Stimulated activated CD4-positive, alpha-beta T cell treated with anti-CD3 and anti-CD28 coated beads, Interleukin-15, amount 100 ng/mL, for 24 hours (primary cell): ENCODE results near the gene MAPK13.
"Not testable (repeated sequence)": the region's sequence is repeated elsewhere in the genome, so short reads cannot be mapped to it uniquely, and the experiment has no call there.

Source experiments
- DNase-seq: peaks from one replicate; pipeline ENCODE4 v3.0.0-alpha.2; 2020

Gene MAPK13

DNA sequence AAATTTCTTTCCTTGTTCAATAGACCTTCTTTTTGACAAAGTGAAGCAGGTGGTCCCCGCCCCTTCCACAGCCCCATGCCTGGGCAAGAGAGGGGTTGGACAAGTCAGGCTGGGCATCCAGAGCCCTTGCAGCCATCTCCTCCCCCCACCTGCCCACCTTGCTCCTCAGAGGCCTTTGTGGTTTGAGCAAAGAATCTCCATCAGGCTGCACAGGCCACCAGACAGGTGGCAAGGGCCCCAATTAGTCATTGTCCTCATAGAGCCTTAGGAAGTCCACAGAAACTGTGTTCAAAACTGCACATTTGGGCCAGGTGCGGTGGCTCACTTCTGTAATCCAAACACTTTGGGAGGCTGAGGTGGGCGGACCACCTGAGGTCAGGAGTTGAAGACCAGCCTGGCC is 1.5 kb upstream of the MAPK13 start:
- no peak for DNase-seq

DNA sequence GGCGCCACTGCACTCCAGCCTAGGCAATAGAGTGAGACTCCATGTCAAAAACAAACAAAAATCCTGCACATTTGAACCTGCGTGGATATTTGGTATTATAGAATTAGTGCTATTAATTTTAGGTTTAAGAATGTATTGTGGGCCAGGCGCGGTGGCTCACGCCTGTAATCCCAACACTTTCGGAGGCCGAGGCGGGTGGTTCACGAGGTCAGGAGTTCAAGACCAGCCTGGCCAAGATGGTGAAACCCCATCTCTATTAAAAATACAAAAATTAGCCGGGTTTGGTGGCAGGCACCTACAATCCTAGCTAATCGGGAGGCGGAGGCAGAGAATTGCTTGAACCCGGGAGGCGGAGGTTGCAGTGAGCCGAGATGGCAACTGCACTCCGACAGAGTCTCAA is 979 bp upstream of the MAPK13 start:
- DNase-seq = not testable (repeated sequence)

DNA sequence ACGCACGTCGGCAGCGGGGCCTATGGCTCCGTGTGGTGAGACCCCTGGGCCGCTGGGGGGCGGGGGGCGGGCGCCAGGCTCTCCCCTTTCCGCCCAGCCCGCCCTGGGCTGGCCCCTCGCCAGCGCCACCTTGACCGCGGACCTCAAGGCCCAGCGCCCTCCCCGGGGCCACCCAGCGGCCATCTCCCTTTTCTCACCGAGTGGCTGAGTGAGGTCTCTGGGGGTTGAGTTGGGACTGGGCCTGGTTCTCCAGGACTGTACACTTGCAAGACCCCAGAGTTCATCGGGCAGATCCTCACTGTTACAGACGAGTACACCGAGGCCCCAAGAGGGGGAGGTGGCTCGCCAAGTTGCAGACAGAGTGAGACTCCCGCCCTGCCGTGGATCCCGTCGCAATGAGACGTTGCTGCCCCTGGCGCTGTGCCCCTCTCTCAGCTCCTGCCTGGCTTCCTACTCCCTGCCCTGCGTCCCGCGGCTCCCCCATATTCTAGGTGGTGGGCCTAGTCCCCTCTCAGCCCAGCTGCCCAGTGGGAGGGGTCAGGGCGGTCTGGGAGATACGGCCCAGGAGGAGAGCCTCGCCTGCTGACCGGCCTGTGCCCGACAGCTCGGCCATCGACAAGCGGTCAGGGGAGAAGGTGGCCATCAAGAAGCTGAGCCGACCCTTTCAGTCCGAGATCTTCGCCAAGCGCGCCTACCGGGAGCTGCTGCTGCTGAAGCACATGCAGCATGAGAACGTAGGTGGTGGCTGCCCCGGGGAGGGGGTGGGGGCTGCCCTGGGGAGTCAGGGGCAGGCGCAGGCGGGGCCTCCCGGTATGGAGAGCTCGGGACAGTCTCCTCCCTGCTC is 576 bp downstream of the MAPK13 start:
- peak; percentile 82 for DNase-seq

DNA sequence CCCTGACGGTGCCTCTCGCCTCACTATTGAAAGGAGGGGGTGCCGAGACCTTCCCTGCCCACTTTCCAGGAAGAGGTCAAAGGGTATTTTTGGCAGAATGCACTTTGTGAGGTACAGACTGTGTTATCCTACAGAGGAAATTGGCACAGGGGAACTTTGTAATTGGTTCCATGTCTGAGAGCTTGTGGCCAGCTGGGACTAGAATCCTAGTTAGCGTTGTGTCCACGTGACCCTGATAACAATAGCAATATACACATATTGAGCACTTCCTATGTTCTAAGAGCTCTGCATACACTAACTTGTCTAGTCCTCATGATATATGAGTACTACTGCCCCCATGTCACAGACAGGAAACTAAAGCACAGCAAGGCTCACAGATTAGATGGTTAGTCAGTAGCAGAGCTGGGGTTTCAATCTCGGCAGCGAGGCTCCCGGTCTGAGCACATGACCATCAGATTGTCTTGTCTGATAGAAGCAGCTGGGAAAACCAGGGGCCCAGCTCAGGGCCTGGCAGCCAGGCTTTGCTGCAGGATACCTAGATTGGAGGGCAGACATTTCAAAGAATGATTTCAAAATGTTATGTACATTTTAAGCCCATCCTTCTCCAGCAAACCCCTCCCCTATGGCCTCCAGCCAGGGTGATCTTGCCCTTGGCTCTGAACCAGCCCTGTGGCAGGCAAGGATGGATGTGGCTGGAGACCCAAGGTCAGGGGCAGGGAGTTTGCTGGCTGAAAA is 1.4 kb downstream of the MAPK13 start:
- DNase-seq = peak; percentile 67

DNA sequence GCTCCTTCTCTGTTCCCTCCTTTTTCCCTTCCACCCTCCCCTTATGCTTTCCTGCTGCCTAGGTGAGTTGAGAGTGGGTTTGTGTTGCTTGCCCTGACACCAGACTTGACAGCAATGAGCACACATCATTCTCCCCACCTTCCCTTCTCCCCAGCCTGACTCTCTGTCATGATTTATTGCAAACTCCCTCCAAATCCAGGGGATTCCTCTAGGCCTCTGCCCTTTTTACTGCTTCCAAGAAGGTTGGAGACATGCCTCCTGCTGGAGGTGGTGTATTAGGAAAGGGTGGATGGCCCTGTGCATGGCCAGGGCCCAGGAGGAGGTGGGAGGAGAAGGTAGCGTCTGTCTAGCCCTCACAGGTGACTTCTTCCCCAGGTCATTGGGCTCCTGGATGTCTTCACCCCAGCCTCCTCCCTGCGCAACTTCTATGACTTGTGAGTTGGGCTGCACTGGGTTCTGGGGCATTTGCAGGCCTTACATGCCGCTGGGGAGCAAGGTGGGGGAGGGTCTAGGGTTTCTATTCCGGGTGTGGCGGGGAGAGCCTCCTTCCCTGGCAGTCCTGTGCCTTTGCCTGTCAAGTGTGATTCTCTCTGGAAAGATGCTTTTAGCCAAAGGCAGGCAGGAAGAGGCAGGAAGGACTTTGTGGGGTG is 2.1 kb downstream of the MAPK13 start:
- no peak for DNase-seq

DNA sequence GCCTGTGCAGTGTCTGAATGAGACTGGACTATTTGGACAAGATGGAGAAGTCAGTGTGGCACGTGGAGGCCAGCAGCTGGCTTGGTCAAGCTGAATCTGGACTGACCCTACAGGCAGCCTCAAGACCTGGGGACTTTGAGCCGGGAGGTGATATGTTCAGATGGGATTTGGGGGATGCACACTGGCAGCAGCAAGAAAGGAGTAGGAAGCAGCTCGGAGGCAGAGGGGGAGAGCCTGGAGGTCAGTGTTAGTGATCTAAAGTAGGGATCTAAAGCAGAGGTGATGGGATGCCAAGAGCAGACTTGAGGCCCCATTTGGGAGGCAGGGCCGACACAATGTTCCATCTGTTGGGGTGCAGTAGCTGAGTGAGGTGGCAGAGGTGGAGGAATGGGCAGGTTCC is 2.8 kb downstream of the MAPK13 start:
- DNase-seq = no peak

DNA sequence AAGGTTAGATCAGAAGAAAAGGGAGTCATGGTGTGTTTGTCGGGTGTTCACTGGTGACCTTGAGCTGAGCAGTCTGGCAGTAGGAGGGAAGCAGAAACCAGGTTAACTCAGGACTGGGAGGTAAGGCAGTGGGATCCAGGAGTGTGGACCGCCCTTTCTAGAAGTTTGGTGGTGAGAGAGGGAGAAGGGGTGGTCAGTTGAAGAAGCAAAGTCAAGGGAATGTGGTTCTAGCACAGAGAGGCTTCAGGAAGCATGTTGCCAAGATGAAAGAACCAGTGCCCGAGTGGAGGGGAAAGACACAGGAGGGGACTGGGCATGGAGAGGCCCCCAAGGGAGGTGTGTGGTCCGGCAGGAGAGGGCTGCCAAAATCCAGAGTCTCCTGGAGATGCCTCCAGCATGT is 3.6 kb downstream of the MAPK13 start:
- DNase-seq = no peak

DNA sequence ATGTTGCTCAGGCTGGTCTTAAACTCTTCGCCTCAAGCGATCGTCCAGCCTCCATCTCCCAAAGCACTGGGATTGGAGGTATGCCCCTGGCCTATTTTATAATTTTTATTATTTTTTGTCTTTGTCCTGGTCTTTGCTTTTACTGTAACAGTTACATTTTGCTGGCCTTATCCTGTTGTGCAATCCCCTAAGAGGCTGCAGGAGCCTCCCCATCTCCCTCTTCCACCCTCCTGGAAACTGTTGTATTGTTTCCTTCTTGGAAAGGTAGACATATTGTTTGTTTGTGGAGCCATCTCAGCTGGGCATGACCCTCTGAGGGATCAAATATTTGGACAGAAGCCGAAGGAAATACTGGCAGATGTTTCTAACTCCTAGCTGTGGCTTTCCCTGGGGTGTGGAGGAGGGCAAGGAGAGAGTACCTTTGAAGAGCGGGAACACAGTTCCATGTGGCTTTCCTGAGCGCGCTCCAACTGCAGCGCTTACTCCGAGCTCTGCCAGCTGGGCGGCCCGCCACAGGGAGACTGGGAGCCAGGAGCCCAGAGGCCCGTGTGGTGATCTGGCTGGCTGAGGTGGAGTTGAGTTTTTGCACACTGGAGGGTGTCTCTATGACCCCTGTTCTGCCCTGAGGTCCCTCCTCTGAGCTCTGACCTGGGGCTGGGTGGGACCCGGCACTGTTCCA is 4.9 kb downstream of the MAPK13 start:
- no peak for DNase-seq

DNA sequence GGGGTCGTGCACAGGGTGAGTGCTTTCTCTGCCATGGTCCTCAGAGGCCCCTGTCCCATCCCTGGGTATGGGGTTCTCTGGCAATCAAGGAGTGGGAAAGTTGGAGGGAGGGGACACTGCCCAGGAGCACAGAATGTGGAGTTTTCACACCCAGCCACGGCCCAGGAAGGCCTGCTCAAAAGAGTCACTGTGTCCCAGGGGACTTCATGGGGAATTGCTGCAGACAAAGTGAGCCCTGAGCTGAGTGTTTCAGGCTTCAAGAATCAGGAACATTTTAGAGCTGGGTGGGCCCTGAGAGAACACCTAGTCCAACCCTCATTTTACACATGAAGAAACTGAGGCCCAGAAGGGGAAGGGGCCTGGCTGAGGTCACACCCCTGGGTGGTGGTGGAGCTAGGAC is 5.7 kb downstream of the MAPK13 start:
- no peak for DNase-seq

DNA sequence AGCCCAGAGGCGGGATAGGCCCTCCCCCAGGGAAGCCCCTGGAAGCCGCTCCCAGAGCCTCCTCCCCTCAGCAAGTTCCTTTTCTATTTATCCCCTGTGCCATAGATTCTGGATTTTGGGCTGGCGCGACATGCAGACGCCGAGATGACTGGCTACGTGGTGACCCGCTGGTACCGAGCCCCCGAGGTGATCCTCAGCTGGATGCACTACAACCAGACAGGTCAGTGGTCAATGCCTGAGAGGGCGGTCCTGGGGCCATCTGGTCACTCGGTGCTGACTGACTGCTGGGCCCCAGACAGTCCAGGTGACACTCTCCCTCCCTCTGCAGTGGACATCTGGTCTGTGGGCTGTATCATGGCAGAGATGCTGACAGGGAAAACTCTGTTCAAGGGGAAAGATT is 6.2 kb downstream of the MAPK13 start:
- DNase-seq = no peak

DNA sequence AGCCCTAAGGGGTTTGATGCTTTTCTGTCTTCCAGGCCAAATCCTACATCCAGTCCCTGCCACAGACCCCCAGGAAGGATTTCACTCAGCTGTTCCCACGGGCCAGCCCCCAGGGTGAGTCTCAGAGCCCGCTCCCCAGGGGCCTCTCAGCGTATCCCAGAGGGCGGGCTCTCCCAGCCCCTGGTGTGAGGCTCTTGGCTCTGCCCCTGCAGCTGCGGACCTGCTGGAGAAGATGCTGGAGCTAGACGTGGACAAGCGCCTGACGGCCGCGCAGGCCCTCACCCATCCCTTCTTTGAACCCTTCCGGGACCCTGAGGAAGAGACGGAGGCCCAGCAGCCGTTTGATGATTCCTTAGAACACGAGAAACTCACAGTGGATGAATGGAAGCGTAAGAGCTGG is 8.4 kb downstream of the MAPK13 start:
- DNase-seq = no peak

DNA sequence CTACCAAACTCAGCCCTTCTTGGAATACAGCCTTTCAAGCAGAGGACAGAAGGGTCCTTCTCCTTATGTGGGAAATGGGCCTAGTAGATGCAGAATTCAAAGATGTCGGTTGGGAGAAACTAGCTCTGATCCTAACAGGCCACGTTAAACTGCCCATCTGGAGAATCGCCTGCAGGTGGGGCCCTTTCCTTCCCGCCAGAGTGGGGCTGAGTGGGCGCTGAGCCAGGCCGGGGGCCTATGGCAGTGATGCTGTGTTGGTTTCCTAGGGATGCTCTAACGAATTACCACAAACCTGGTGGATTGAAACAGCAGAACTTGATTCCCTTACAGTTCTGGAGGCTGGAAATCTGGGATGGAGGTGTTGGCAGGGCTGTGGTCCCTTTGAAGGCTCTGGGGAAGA is 9.1 kb downstream of the MAPK13 start:
- DNase-seq = no peak

DNA sequence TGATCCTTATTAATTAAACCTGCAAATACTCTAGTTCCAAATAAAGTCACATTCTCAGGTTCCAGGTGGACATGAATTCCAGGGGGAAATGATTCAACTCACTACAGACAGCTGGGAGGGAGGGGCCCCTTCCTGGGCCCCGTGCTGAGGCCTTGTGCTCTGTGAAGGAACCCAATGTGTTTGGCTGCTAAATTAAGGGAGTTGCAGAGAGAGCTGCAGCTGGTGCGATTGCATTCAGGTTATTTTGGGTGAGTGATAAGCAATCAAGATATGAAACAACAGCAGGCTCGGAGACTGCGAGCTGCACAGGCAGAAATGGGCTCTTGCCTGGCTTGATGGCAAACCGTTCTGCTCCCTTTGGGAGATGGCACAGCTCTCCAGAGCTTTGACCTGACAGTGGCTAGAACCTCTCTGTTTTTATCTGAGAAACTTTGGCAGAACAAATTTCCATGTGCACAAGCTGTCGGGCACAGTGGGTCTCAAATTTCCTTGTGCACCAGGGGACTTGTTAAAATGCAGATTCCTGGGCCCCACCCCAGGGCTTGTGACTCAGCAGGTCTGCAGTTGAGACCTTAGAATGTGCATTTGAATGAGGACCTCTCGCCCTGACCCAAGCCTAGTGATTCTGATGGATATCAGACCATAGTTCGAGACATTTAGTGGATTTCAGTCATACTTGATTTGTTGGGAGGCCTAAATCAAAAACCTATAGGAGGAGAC is 9.8 kb downstream of the MAPK13 start:
- no peak for DNase-seq

DNA sequence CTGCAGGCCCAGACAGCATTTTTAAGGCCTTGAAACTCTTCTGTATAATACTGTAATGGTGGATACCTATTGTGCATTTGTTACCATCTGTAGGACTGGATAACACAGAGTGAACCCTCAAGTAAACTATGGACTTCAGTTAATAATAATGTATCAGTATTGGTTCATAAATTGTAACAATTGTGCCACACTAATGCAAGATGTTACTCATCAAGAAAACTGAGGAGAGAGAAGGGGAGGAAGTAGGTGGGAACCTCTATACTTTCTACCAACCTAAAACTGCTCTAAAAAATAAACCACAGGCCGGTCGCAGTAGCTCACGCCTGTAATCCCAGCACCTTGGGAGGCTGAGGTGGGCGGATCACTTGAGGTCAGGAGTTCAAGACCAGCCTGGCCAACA is 10.8 kb downstream of the MAPK13 start:
- DNase-seq = no peak

DNA sequence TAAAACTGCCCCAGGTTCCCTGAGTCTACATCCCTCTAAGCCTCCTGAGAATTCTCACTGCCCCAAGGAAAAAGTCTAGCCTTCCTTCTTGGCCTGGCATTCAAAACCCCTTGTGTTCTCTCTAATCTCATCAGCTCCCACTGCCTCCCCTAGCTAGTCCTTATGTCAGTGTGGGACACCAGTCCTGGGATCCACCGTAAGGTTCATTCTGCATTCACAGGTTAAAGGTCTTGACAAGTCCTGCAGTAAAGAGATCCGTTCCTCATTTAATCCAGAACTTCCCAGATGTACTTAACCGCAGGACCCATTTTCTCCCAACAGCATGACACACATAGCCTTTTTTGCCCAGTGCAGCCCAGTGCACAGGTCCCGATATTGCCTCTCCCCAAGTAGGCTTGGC is 11.6 kb downstream of the MAPK13 start:
- DNase-seq = no peak

DNA sequence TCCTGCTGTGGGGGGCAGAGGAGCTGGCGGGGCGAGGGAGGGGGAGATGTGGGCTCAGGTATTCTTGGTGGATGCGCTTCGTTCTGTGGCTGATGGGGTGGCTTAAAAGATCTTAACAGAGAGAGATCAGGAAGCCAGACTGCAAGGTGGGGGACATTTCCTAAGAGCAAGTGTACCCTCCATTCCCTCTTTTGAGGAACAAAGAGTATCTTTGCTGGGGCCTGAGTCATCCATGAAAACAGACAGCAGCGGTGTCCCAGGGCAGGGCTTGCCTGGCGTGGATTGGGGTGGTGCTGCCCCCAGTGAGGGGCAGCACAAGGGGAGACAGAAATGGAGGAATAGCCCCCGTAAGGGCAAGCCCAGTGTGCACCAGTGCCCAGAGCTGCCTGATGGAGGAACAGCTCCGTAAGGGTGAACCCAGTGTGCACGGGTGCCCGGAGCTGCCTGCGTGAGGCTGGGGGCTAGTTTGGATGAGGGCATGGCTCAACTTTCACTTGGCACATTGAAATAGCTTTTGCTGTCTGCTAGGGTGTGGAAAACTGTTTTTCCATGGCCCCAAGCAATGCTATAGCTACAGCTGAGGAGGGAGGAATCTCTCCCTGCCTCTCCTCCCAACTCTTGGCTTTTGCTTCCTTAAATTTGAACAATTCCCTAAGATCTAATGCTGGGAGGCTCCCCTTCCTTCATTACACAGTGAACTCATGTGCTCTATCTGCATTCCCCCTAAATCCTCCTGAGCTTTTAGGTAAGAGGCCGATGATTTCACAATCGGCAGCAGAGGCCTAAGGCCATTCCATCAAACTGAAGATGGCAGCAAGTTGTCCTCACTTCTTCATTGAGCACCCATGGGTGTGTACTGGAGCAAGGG is 12.9 kb downstream of the MAPK13 start:
- DNase-seq = no peak

DNA sequence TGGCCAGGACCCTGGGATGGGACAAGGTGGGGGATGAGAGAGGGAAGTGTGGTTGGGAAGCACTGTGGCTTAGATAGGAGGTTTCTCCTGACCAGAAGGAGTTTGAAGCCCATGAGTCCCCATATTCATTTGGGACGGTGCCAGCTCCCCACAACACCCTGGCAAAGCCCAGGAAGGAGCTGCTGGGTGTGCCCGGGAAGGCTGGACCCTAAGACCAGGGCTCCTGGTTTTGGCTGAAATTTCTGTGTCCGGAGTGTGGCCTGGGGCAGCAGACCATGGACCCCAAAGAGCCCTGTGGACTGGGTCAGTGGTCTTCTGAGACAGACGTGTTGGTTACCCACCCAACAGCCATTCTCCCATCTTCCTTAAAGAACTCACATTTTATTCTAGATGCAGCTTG is 15.2 kb downstream of the MAPK13 start:
- DNase-seq = no peak

DNA sequence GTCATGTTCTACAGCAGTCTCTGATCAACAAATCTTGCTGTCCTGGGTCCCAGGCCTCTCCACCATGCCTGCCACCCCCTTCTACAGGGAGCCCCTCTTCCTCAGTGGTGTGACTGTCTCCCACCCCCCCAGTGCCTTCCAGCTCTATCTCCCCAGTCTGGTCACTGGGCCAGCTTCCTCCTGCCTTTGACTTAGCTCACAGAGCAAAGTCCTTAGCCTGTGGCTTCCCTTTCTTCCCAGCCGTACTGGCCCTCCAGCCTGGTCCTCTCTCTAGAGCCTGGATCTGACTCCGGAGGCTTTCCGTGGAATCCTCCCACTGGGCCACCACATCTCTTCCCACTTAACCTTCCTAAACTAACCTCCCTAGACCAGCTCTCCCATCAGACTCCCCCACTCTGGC is 17.0 kb downstream of the MAPK13 start:
- no peak for DNase-seq

DNA sequence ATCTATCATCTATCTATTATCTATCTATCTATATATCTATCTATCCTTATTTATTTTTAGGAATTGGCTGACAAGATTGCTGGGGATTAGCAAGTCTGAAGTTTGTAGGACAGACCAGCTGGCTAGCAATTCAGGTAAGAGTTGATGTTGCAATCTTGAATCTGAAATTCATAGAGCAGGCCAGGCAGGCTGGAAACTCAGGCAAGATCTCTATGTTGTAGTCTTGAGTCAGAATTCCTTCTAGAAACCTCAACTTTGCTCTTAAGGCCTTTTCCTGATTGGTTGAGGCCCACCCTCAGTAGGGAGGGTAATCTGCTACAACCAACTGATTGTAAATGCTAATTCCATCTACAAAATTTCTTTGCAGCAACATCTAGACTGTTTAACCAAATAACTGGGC is 19.2 kb downstream of the MAPK13 start:
- DNase-seq = no peak

DNA sequence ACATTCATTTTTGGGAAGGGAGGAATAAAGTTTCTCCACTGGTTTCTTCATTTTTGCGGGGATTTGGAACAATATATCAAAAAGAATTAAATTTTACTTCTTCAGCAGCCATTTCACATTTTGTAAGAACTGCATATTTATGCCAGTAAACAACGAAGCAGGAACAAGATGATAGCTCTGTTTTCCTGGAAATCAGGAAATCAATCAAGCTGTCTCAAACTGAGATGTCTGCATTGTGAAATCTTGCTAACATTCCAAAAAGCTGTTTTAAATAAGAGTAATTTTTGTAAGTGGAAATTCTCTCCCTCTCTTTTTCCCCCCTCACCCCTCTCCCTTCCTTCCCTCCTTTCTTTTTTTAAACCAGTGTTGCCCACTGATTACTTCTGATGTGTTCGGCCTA is 20.0 kb downstream of the MAPK13 start:
- DNase-seq = no peak

DNA sequence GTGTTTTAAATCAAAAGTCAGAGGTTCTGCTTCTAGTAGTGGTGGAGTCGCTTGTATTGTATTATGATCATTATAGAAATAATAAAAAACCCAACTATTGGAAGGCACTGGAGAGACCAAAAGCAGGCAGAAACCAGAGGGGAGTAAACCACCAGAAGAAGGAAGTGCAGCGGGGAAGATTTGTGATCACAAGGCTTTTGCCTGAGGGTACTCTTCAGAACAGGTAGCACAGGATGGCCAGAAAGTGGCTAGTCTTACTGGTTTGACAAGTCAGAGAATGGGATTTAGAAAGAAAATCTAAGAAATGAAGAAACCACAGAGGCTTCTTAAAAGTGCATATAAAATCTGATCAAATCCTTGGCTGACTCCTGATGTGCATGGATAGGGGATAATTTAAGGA is 24.0 kb downstream of the MAPK13 start:
- no peak for DNase-seq

DNA sequence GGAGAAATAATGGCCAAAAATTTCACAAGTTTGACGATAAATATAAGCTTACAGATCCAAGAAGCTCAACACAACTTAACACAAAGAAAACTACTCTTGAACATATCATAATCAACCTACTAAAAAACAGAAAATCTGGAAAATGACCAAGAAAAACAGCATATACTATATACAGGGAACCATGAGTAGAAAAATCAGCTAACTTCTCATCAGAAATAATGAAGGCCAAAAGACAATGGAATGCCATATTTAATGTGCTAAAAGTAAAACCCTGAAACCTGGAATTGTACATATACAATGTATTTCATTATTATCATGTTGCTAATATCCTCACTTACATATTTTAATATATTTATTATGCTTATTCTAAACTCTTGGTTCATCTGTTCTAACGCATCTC is 25.3 kb downstream of the MAPK13 start:
- no peak for DNase-seq
